CD4-positive, alpha-beta T cell treated with Interferon alpha-2 for 1 hour (primary cell): ENCODE data around the gene ZMYND8.

Source experiments
- DNase-seq, 2 donors: peaks; one replicate each; pipeline ENCODE4 v3.0.0-alpha.2; 2020 to 2022

Gene ZMYND8

GRCh38 chr20:47167846-47168245 is 188.7 kb downstream of the ZMYND8 start:
- DNase-seq = no peak

GRCh38 chr20:47165376-47165865 is 191.1 kb downstream of the ZMYND8 start:
- no peak for DNase-seq

GRCh38 chr20:47164140-47164539 is 192.4 kb downstream of the ZMYND8 start:
- DNase-seq = no peak

- DNase-seq = no peak
Measured at GRCh38 chr20:47161411-47161810, 195.1 kb downstream of the ZMYND8 start.

GRCh38 chr20:47160992-47161391 is 195.5 kb downstream of the ZMYND8 start:
- no peak for DNase-seq

GRCh38 chr20:47160240-47160639 is 196.3 kb downstream of the ZMYND8 start:
- DNase-seq = no peak
